ENCODE measurements around the gene FRS3.
A peak's percentile ranks its signal among the peaks of the same experiment; 100 is the strongest.

- TF ChIP-seq CTCF (IDR thresholded peaks at IDR 0.05), result peak in 3 of 4 experiments; percentile 89 to 97 (median 96)
- TF ChIP-seq POLR2AphosphoS5 (IDR thresholded peaks at IDR 0.05), result peak; percentile 53
- TF ChIP-seq POLR2A (IDR thresholded peaks at IDR 0.05), result peak in 1 of 2 donors; percentile 75
- TF ChIP-seq EP300 (IDR thresholded peaks at IDR 0.05), result no peak
Observed at GRCh38 chr6:41735427-41736185, 44.1 kb downstream of the FRS3 start, which contains the start of gene TFEB.
